Nephron (organoid): ENCODE data around the gene SLC38A1.
"Not testable (repeated sequence)": the region's sequence is repeated elsewhere in the genome, so short reads cannot be mapped to it uniquely, and the experiment has no call there.

Experiments used
- H3K27ac Mint-ChIP-seq, 3 experiments: 2 replicates each; pipeline ENCODE4 v1.8.0; 2020; ENCODE audit warnings: mixed read lengths in 3 of 3, mild to moderate bottlenecking in 2 of 3, moderate library complexity in 1 of 3
- H3K27me3 Mint-ChIP-seq: 2 replicates; pipeline ENCODE4 v1.8.0; 2021; ENCODE audit warnings: low read depth, mild to moderate bottlenecking, moderate library complexity, mixed read lengths
- H3K36me3 Mint-ChIP-seq: 2 replicates; pipeline ENCODE4 v1.8.0; 2020; ENCODE audit warnings: low read depth, mixed read lengths
- H3K4me1 Mint-ChIP-seq: 2 replicates; pipeline ENCODE4 v1.8.0; 2020; ENCODE audit warnings: mixed read lengths
- H3K4me3 Mint-ChIP-seq, 3 experiments: 2 replicates each; pipeline ENCODE4 v1.8.0; 2020; ENCODE audit warnings: mild to moderate bottlenecking in 3 of 3, mixed read lengths in 3 of 3, moderate library complexity in 2 of 3
- H3K9me3 Mint-ChIP-seq: 2 replicates; pipeline ENCODE4 v1.8.0; 2020; ENCODE audit warnings: mixed read lengths
- TF ChIP-seq, protein P1 (sequence below), 3 experiments: fragments of 200-600 bp; sonication (generic); IDR thresholded peaks; one replicate each; pipeline ENCODE4 v1.5.0; 2021; ENCODE audit warnings: antibody characterized with exemption in 3 of 3; ENCODE audit not compliant: unreplicated experiment in 3 of 3

The SLC38A1 gene

DNA sequence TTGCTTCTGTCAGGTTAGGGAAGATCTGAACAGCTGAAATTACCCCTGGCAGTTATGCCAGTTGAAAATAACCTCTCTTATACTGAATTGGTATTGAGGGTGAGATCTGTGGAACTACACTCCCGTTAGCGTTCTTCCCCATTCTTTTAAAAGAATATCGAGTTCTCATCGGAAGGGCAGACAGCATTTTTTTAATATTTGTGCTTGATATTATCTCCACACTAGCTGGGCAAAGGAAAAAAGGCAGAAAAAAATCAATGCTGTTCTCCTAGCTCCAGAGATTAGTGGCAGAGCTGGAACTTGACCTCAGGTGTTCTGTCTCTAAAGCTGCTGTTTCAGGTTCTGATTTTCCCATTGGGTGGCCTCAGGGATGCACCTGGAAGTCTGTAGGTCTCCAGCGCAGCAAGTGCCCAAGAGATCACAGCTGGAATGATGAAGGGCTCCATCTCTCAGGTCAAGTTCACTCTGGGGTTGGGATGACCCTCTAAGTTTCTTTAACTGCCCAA, 67.5 kb downstream of the SLC38A1 start:
- TF ChIP-seq, protein P1, sequence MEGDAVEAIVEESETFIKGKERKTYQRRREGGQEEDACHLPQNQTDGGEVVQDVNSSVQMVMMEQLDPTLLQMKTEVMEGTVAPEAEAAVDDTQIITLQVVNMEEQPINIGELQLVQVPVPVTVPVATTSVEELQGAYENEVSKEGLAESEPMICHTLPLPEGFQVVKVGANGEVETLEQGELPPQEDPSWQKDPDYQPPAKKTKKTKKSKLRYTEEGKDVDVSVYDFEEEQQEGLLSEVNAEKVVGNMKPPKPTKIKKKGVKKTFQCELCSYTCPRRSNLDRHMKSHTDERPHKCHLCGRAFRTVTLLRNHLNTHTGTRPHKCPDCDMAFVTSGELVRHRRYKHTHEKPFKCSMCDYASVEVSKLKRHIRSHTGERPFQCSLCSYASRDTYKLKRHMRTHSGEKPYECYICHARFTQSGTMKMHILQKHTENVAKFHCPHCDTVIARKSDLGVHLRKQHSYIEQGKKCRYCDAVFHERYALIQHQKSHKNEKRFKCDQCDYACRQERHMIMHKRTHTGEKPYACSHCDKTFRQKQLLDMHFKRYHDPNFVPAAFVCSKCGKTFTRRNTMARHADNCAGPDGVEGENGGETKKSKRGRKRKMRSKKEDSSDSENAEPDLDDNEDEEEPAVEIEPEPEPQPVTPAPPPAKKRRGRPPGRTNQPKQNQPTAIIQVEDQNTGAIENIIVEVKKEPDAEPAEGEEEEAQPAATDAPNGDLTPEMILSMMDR (IDR thresholded peaks at IDR 0.05; ENCODE audit: unreplicated experiment in 3 of 3): no peak
- Mint-ChIP-seq H3K27ac (no peak overlapping the region), H3K4me1 (peaks cover 15% of the 10 kb centered on the region), H3K4me3 (no peak overlapping the region), H3K9me3 (no peaks in the 10 kb centered on the region), H3K36me3 (peaks cover 82% of the 10 kb centered on the region), H3K27me3 (no peaks in the 10 kb centered on the region)

DNA sequence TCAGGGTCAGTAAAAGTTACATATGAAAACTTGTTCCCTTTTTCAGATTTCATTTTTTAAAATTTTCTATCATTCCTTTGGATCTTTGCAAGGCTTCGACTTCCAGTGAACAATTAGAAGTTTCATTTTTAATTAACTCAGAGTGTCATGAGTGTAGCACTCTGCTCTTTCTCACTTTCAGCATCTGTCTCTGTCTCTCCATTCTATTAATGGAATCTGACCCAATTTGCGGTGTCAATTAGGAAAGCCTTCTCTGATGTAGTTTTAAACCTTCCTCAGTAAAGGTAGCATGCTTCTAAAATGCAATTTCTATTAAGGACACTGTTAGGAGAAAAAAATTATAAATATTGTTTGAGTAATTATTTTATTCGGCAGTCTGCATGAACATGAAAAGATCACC, 68.3 kb downstream of the SLC38A1 start:
- H3K4me3 Mint-ChIP-seq: no peak overlapping the region
- H3K27me3 Mint-ChIP-seq: no peaks in the 10 kb centered on the region
- H3K27ac Mint-ChIP-seq: no peak overlapping the region

DNA sequence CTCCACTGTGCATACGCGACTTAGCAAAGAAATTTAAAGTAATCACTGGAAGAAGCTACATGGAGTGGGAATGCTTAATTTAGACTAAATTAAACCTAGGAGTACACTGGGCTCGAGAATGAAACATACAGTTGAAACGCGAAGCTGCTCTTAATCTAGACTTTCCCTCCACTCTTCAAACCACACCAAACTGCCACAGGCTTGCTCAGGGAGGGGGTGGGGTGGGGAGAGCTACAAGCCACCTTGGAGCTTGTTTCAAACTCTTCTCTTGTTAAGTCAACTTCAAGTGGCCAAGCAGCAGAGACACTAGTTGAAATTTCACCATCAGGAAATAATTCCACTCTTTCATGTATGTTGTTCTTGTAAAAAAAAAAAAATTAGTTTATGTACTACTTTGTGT, 69.9 kb downstream of the SLC38A1 start:
- H3K36me3 Mint-ChIP-seq: peaks cover 89% of the 10 kb centered on the region
- no peak overlapping the region for H3K27ac Mint-ChIP-seq
- H3K27me3 Mint-ChIP-seq: no peaks in the 10 kb centered on the region
- H3K4me1 Mint-ChIP-seq: no peaks in the 10 kb centered on the region
- H3K4me3 Mint-ChIP-seq: no peak overlapping the region
- TF ChIP-seq, protein P1 (IDR thresholded peaks at IDR 0.05; ENCODE audit: unreplicated experiment in 3 of 3): no peak
- H3K9me3 Mint-ChIP-seq: peaks cover 9% of the 10 kb centered on the region

More for the DNA sequence above, 68.3 kb downstream of the SLC38A1 start:
- peaks cover 4% of the 10 kb centered on the region for H3K9me3 Mint-ChIP-seq
- H3K36me3 Mint-ChIP-seq: peaks cover 84% of the 10 kb centered on the region
- H3K4me1 Mint-ChIP-seq: peaks cover 9% of the 10 kb centered on the region
- TF ChIP-seq, protein P1 (IDR thresholded peaks at IDR 0.05; ENCODE audit: unreplicated experiment in 3 of 3): no peak

DNA sequence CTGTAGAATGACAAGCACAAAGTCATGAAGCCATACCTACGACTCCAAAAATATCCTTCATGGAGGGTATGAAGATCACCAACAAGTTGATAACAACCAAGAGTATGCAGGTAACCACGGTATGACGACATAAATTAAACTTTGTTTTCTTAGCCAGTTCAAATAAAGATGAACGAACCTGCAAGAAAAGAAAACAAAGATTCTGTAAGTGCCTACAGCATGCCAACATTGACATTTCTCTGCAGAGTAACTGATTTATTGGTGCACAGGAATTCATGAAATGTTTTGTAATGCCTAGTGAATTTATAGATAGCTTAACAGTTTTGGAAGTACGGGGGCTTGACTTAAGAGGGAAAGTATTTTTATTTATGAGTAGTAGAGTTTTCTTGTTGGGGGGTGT, 71.0 kb downstream of the SLC38A1 start:
- TF ChIP-seq, protein P1 (IDR thresholded peaks at IDR 0.05; ENCODE audit: unreplicated experiment in 3 of 3): no peak
- H3K9me3 Mint-ChIP-seq: peaks cover 18% of the 10 kb centered on the region

DNA sequence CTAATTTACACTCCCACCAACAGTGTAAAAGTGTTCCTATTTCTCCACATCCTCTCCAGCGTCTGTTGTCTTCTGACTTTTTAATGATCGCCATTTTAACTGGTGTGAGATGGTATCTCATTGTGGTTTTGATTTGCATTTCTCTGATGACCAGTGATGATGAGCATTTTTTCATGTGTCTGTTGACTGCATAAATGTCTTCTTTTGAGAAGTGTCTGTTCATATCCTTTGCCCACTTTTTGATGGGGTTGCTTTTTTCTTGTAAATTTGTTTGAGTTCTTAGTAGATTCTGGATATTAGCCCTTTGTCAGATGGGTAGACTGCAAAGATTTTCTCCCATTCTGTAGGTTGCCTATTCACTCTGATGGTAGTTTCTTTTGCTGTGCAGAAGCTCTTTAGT, 78.3 kb downstream of the SLC38A1 start:
- H3K27ac Mint-ChIP-seq, H3K4me1 Mint-ChIP-seq: not testable (repeated sequence)

More for the DNA sequence above, 71.0 kb downstream of the SLC38A1 start:
- no peak overlapping the region for H3K4me3 Mint-ChIP-seq
- H3K27me3 Mint-ChIP-seq: peaks cover 3% of the 10 kb centered on the region
- H3K27ac Mint-ChIP-seq: no peak overlapping the region
- peaks cover 90% of the 10 kb centered on the region for H3K36me3 Mint-ChIP-seq
- no peaks in the 10 kb centered on the region for H3K4me1 Mint-ChIP-seq

DNA sequence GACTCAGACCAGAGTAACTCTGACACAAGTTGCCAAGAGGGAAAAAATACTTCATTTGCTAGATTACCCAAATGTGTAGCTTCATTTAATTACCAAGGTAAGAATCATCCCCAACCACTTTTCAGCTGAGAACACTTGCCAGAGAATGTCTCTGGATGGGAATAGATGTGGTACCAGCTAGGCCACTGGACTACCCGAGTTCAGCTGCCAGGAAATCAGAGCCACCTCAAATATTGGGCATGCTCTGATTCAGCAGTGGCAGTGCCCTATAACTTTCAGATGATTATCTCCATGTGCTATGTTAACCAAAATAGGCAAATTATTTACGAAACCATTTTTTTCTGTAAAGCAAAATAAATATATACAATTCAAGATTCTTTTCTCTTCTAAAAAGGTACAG, 80.7 kb downstream of the SLC38A1 start:
- no peak overlapping the region for H3K4me3 Mint-ChIP-seq
- no peak overlapping the region for H3K27ac Mint-ChIP-seq
- TF ChIP-seq, protein P1 (IDR thresholded peaks at IDR 0.05; ENCODE audit: unreplicated experiment in 3 of 3): no peak
- H3K36me3 Mint-ChIP-seq: peaks cover 63% of the 10 kb centered on the region
- peaks cover 3% of the 10 kb centered on the region for H3K27me3 Mint-ChIP-seq
- H3K4me1 Mint-ChIP-seq: peaks cover 8% of the 10 kb centered on the region
- H3K9me3 Mint-ChIP-seq: peaks cover 19% of the 10 kb centered on the region

More for the DNA sequence above, 78.3 kb downstream of the SLC38A1 start:
- not testable (repeated sequence) for H3K27me3 Mint-ChIP-seq, H3K4me3 Mint-ChIP-seq
- H3K9me3 Mint-ChIP-seq: peaks cover 31% of the 10 kb centered on the region
- peaks cover 87% of the 10 kb centered on the region for H3K36me3 Mint-ChIP-seq
